Suprapubic skin (tissue), 4 donors: ENCODE results near the gene SPAG9. TPM values are rescaled to one million over a fixed set of nuclear protein-coding genes. Genes with fewer than 3 reads are reported as not detected.

Experiments
- DNase-seq, 2 donors: peaks; one replicate each; pipeline ENCODE4 v3.0.0-alpha.2; 2019; ENCODE audit warnings: low spot score in 2 of 2
- H3K27ac ChIP-seq: fragments of 200-600 bp; sonication (generic); one replicate; pipeline ENCODE4 v1.5.1; 2019
- H3K27me3 ChIP-seq: fragments of 200-600 bp; sonication (generic); one replicate; pipeline ENCODE4 v1.5.1; 2019
- H3K36me3 ChIP-seq: fragments of 200-600 bp; sonication (generic); one replicate; pipeline ENCODE4 v1.5.1; 2019
- H3K4me1 ChIP-seq: fragments of 200-600 bp; sonication (generic); one replicate; pipeline ENCODE4 v1.5.1; 2019
- H3K4me3 ChIP-seq: fragments of 200-600 bp; sonication (generic); one replicate; pipeline ENCODE4 v1.5.1; 2019; ENCODE audit warnings: mild to moderate bottlenecking
- H3K9me3 ChIP-seq: fragments of 200-600 bp; sonication (generic); one replicate; pipeline ENCODE4 v1.5.1; 2019
- CTCF ChIP-seq, 2 donors: fragments of 200-600 bp in 1 of 2; fragments of 450-650 bp in 1 of 2; sonication (generic) in 1 of 2; IDR thresholded peaks; one replicate each; pipeline ENCODE4 v1.5.1; 2016 to 2019; ENCODE audit warnings: antibody characterized with exemption in 2 of 2, mild to moderate bottlenecking in 1 of 2, moderate library complexity in 1 of 2
- EP300 ChIP-seq: sonication (generic); formaldehyde crosslinking; IDR thresholded peaks from one replicate; pipeline ENCODE4 v1.6.1; 2017; ENCODE audit warnings: antibody characterized with exemption
- POLR2A ChIP-seq, 2 donors: fragments of 450-650 bp; IDR thresholded peaks; one replicate each; pipeline ENCODE4 v1.6.1; 2017; ENCODE audit warnings: antibody characterized with exemption in 2 of 2, mild to moderate bottlenecking in 2 of 2, moderate library complexity in 2 of 2
- POLR2AphosphoS5 ChIP-seq, 3 donors: sonication (generic); formaldehyde crosslinking; IDR thresholded peaks; one replicate each; pipeline ENCODE4 v1.6.1; 2017; ENCODE audit warnings: antibody characterized with exemption in 3 of 3
- WGBS: methylation state at CpG from one replicate; pipeline ENCODE4 v1.1.5; 2018; 5-methylcytosine and 5-hydroxymethylcytosine counted together
- total RNA-seq, 4 donors: library from RNA; depleted of rRNA; stranded (reverse); fragments of >200 nt; gene quantifications; one replicate each; pipeline ENCODE4 v1.1.0, GENCODE V29; 2016

The SPAG9 gene
- total RNA-seq, 4 donors from 2014 or later, result 68.8 to 176 (median 80.6) TPM

- H3K27ac ChIP-seq, result peak overlapping the region; percentile 46
- TF ChIP-seq EP300 (no peak), CTCF (IDR thresholded peaks at IDR 0.05) (no peak), POLR2AphosphoS5 (IDR thresholded peaks at IDR 0.05) (no peak), POLR2A (IDR thresholded peaks at IDR 0.05) (no peak)
- H3K4me1 ChIP-seq, result peaks cover 56% of the 10 kb centered on the region
- no peak overlapping the region for H3K4me3 ChIP-seq
- H3K36me3 ChIP-seq, result peaks cover 12% of the 10 kb centered on the region
- DNase-seq, result no peak
- no peaks in the 10 kb centered on the region for H3K27me3 ChIP-seq
- no peaks in the 10 kb centered on the region for H3K9me3 ChIP-seq
- 73% methylated on average over 8 of the region's 8 CpGs for WGBS
These were observed 165.0 kb downstream of the SPAG9 start for GRCh38 chr17:50955667-50956120.

GRCh38 chr17:50955160-50955559, 165.5 kb downstream of the SPAG9 start:
- H3K27ac ChIP-seq, result peak overlapping the region; percentile 46
- DNase-seq, result no peak
- peaks cover 62% of the 10 kb centered on the region for H3K4me1 ChIP-seq
- H3K36me3 ChIP-seq, result peaks cover 11% of the 10 kb centered on the region
- no peaks in the 10 kb centered on the region for H3K27me3 ChIP-seq
- 87% methylated on average over 5 of the region's 8 CpGs for WGBS
- H3K4me3 ChIP-seq, result no peak overlapping the region
- H3K9me3 ChIP-seq, result no peaks in the 10 kb centered on the region
- TF ChIP-seq EP300 (no peak), POLR2A (IDR thresholded peaks at IDR 0.05) (no peak), POLR2AphosphoS5 (IDR thresholded peaks at IDR 0.05) (no peak), CTCF (IDR thresholded peaks at IDR 0.05) (no peak)

GRCh38 chr17:50954641-50955121, 166.0 kb downstream of the SPAG9 start:
- H3K27me3 ChIP-seq, result no peaks in the 10 kb centered on the region
- H3K36me3 ChIP-seq, result peaks cover 6% of the 10 kb centered on the region
- peak overlapping the region; percentile 6 for H3K4me3 ChIP-seq
- 56% methylated on average over 7 of the region's 8 CpGs for WGBS
- peaks cover 67% of the 10 kb centered on the region for H3K4me1 ChIP-seq
- H3K9me3 ChIP-seq, result no peaks in the 10 kb centered on the region
- DNase-seq, result peak in 1 of 2 donors; percentile 59
- TF ChIP-seq EP300 (no peak), CTCF (IDR thresholded peaks at IDR 0.05) (no peak), POLR2A (IDR thresholded peaks at IDR 0.05) (no peak), POLR2AphosphoS5 (IDR thresholded peaks at IDR 0.05) (no peak)
- H3K27ac ChIP-seq, result peak overlapping the region; percentile 64

GRCh38 chr17:50953831-50954601, 166.7 kb downstream of the SPAG9 start:
- TF ChIP-seq POLR2AphosphoS5 (IDR thresholded peaks at IDR 0.05) (peak in 2 of 3 donors; percentile 45 to 59), CTCF (IDR thresholded peaks at IDR 0.05) (no peak), EP300 (no peak), POLR2A (IDR thresholded peaks at IDR 0.05) (no peak)
- peak in 1 of 2 donors; percentile 76 for DNase-seq
- WGBS, result 20% methylated on average over 11 of the region's 17 CpGs

GRCh38 chr17:50953518-50953830, 167.2 kb downstream of the SPAG9 start:
- Histone ChIP-seq H3K27ac (peak overlapping the region; percentile 64), H3K4me1 (peaks cover 78% of the 10 kb centered on the region)
- DNase-seq, result no peak

More at GRCh38 chr17:50953831-50954601, 166.7 kb downstream of the SPAG9 start:
- Histone ChIP-seq H3K4me1 (peaks cover 73% of the 10 kb centered on the region), H3K27me3 (no peaks in the 10 kb centered on the region), H3K27ac (peak overlapping the region; percentile 64), H3K36me3 (no peaks in the 10 kb centered on the region), H3K9me3 (no peaks in the 10 kb centered on the region), H3K4me3 (peak overlapping the region; percentile 6)

More at GRCh38 chr17:50953518-50953830, 167.2 kb downstream of the SPAG9 start:
- no peaks in the 10 kb centered on the region for H3K9me3 ChIP-seq
- no peaks in the 10 kb centered on the region for H3K36me3 ChIP-seq
- WGBS, result 63% methylated on average over 5 of the region's 5 CpGs
- H3K4me3 ChIP-seq, result peak overlapping the region; percentile 6
- TF ChIP-seq POLR2A (IDR thresholded peaks at IDR 0.05), result no peak
- TF ChIP-seq EP300, result no peak
- no peak for TF ChIP-seq CTCF (IDR thresholded peaks at IDR 0.05)
- TF ChIP-seq POLR2AphosphoS5 (IDR thresholded peaks at IDR 0.05), result no peak
- no peaks in the 10 kb centered on the region for H3K27me3 ChIP-seq
